ENCODE results near the gene UST. TPM values are rescaled to one million over a fixed set of nuclear protein-coding genes. Genes with fewer than 3 reads are reported as not detected.

The UST gene
- total and polyA plus RNA-seq, 2 of the 8 experiments (the other 6 are each of a cell fraction or from before 2014, with no cell fraction given) = 13.5 to 34.5 TPM

DNA sequence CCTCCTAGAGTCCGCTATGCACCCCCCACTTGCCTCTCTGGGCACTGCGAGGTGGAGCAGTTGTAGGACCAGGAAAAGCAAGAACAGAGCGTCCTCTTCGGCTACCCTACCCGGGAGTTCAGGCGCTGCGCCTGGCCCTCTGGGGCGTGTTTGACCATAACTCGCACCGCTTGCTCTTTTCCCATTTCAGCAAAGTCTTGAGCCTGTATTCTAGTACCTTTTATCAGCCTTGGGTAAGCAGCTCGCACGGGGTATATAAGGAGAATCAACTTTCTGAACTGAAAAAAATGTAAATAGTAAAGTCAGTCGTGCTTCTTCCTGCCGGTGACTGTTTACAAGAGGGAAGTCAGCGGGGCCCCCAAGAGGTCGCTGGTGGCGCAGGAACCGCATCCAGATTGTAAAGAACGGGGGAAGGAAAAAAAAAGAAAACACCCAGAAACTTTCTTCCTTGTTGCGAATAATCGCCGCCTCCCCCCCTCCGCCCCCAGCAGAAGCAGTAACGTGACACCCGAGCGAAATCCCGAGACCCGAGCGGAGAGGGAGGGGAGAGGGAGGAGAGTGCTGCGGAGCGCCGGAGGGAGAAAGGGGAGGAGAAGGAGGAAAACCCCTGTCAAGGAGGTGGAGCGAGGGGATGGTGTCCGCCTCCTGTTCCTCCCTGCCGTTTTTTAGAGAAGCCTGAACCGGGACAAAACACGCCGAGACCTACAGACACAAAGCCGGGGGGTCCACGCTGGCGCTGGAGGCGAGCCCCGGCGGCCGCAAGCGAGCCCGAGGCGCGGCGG is at the start of gene UST (continued):
- TF ChIP-seq EGR1 (IDR thresholded peaks at IDR 0.05; ENCODE audit: borderline replicate concordance, low read depth, low read length) = no peak
- peak; percentile 42; the same call in 1 of the 2 replicates for TF ChIP-seq SUZ12 (IDR thresholded peaks at IDR 0.05; ENCODE audit: low read length)
- 0 out of 2 replicates have a peak, but pooled peaks have one; percentile 33 for TF ChIP-seq SP1 (IDR thresholded peaks at IDR 0.05; ENCODE audit: low read depth, low read length)
- TF ChIP-seq RBBP5 (IDR thresholded peaks at IDR 0.05; ENCODE audit: borderline replicate concordance, low read depth, low read length) = peak; percentile 91
- TF ChIP-seq RFX5 (IDR thresholded peaks at IDR 0.05; ENCODE audit: borderline replicate concordance, low read depth, low read length) = no peak
- TF ChIP-seq EZH2 (IDR thresholded peaks at IDR 0.05; ENCODE audit: low read depth, low read length, severe bottlenecking) = no peak
- TF ChIP-seq YY1 (IDR thresholded peaks at IDR 0.05; ENCODE audit: low read depth, low read length) = no peak; the same call in 1 of the 2 replicates
- TF ChIP-seq, protein P1, sequence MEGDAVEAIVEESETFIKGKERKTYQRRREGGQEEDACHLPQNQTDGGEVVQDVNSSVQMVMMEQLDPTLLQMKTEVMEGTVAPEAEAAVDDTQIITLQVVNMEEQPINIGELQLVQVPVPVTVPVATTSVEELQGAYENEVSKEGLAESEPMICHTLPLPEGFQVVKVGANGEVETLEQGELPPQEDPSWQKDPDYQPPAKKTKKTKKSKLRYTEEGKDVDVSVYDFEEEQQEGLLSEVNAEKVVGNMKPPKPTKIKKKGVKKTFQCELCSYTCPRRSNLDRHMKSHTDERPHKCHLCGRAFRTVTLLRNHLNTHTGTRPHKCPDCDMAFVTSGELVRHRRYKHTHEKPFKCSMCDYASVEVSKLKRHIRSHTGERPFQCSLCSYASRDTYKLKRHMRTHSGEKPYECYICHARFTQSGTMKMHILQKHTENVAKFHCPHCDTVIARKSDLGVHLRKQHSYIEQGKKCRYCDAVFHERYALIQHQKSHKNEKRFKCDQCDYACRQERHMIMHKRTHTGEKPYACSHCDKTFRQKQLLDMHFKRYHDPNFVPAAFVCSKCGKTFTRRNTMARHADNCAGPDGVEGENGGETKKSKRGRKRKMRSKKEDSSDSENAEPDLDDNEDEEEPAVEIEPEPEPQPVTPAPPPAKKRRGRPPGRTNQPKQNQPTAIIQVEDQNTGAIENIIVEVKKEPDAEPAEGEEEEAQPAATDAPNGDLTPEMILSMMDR (IDR thresholded peaks at IDR 0.05; ENCODE audit: control extremely low read depth in 1 of 3, insufficient read depth in 1 of 3, low read depth in 1 of 3, low read length in 3 of 3) = peak; percentile 11 to 41 (median 27)
- TF ChIP-seq NANOG (IDR thresholded peaks at IDR 0.05; ENCODE audit: insufficient read depth, low read depth, low read length, poor library complexity, severe bottlenecking) = no peak
- peak; percentile 66 to 68 for TF ChIP-seq RAD21 (IDR thresholded peaks at IDR 0.05 in 1 of 2, conservative IDR thresholded peaks at IDR 0.05 in 1 of 2; ENCODE audit: low read depth in 2 of 2, low read length in 2 of 2)
- TF ChIP-seq RXRA (IDR thresholded peaks at IDR 0.05; ENCODE audit: insufficient read depth, low read depth, low read length) = 0 out of 2 replicates have a peak, but pooled peaks have one; percentile 22
- TF ChIP-seq POLR2AphosphoS5 (IDR thresholded peaks at IDR 0.05; ENCODE audit: low read depth, low read length) = no peak
- TF ChIP-seq, protein P2, sequence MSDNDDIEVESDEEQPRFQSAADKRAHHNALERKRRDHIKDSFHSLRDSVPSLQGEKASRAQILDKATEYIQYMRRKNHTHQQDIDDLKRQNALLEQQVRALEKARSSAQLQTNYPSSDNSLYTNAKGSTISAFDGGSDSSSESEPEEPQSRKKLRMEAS (IDR thresholded peaks at IDR 0.05) = peak; percentile 23; the same call in 1 of the 2 replicates
- TF ChIP-seq SIN3A (conservative IDR thresholded peaks at IDR 0.05 in 1 of 2, IDR thresholded peaks at IDR 0.05 in 1 of 2; ENCODE audit: low read depth in 1 of 2, low read length in 2 of 2) = peak; percentile 77 to 86; a peak in 3 of 4 replicates
- 0 out of 2 replicates have a peak, but pooled peaks have one; percentile 25 for TF ChIP-seq PHF8 (conservative IDR thresholded peaks at IDR 0.05; ENCODE audit: low read depth, low read length)
- TF ChIP-seq, protein P3, sequence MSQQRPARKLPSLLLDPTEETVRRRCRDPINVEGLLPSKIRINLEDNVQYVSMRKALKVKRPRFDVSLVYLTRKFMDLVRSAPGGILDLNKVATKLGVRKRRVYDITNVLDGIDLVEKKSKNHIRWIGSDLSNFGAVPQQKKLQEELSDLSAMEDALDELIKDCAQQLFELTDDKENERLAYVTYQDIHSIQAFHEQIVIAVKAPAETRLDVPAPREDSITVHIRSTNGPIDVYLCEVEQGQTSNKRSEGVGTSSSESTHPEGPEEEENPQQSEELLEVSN (IDR thresholded peaks at IDR 0.05) = no peak
- TF ChIP-seq SIX5 (IDR thresholded peaks at IDR 0.05; ENCODE audit: low read depth, low read length) = peak; percentile 31; the same call in 1 of the 2 replicates
- no peak for TF ChIP-seq SP2 (IDR thresholded peaks at IDR 0.05; ENCODE audit: low read length)

Data from H1 (cell line).